ENCODE data around the gene BRF1.

Gene BRF1

GRCh38 chr14:105305791-105306190, 5.0 kb upstream of the BRF1 start:
- no peak overlapping the region for H2AFZ ChIP-seq (ENCODE audit: low read depth, low read length, severe bottlenecking)
- H4K20me1 ChIP-seq (ENCODE audit: low read depth, low read length): no peaks in the 10 kb centered on the region
- TF ChIP-seq EZH2phosphoT487 (conservative IDR thresholded peaks at IDR 0.05; ENCODE audit: low read length) (no peak), CTCF (IDR thresholded peaks at IDR 0.05; ENCODE audit: insufficient read depth, low read length, poor library complexity, severe bottlenecking) (no peak)
- H3K9me3 ChIP-seq (ENCODE audit: insufficient read depth, low read length): no peaks in the 10 kb centered on the region
- no peak overlapping the region for H3K9ac ChIP-seq (ENCODE audit: low read length)
- no peaks in the 10 kb centered on the region for H3F3A ChIP-seq (ENCODE audit: insufficient read depth)
- H3K4me2 ChIP-seq (ENCODE audit: low read depth, low read length, poor library complexity, severe bottlenecking): no peak overlapping the region
- no peak overlapping the region for H3K27ac ChIP-seq (ENCODE audit: low read depth, low read length)
- H3K27me3 ChIP-seq (ENCODE audit: low read length): no peaks in the 10 kb centered on the region
- H3K9me2 ChIP-seq (replicated peaks; ENCODE audit: insufficient read depth, low read length): no peaks in the 10 kb centered on the region
- H3K36me3 ChIP-seq (ENCODE audit: low read length): no peaks in the 10 kb centered on the region
- H3K4me3 ChIP-seq (ENCODE audit: insufficient read depth, low read length, poor library complexity, severe bottlenecking): no peak overlapping the region
- no peaks in the 10 kb centered on the region for H3K79me2 ChIP-seq (ENCODE audit: insufficient read depth, low read length)

GRCh38 chr14:105305345-105305744, 4.5 kb upstream of the BRF1 start:
- no peak overlapping the region for H3K9ac ChIP-seq (ENCODE audit: low read length)
- no peaks in the 10 kb centered on the region for H3K9me2 ChIP-seq (replicated peaks; ENCODE audit: insufficient read depth, low read length)
- H4K20me1 ChIP-seq (ENCODE audit: low read depth, low read length): no peaks in the 10 kb centered on the region
- no peaks in the 10 kb centered on the region for H3K27me3 ChIP-seq (ENCODE audit: low read length)
- no peaks in the 10 kb centered on the region for H3K36me3 ChIP-seq (ENCODE audit: low read length)
- H3K4me3 ChIP-seq (ENCODE audit: insufficient read depth, low read length, poor library complexity, severe bottlenecking): no peak overlapping the region
- no peaks in the 10 kb centered on the region for H3K79me2 ChIP-seq (ENCODE audit: insufficient read depth, low read length)
- TF ChIP-seq EZH2phosphoT487 (conservative IDR thresholded peaks at IDR 0.05; ENCODE audit: low read length) (no peak), CTCF (IDR thresholded peaks at IDR 0.05; ENCODE audit: insufficient read depth, low read length, poor library complexity, severe bottlenecking) (no peak)
- no peaks in the 10 kb centered on the region for H3K9me3 ChIP-seq (ENCODE audit: insufficient read depth, low read length)
- H3K4me2 ChIP-seq (ENCODE audit: low read depth, low read length, poor library complexity, severe bottlenecking): no peak overlapping the region
- no peaks in the 10 kb centered on the region for H3F3A ChIP-seq (ENCODE audit: insufficient read depth)
- no peak overlapping the region for H2AFZ ChIP-seq (ENCODE audit: low read depth, low read length, severe bottlenecking)
- H3K27ac ChIP-seq (ENCODE audit: low read depth, low read length): no peak overlapping the region

GRCh38 chr14:105304565-105304964, 3.8 kb upstream of the BRF1 start:
- no peak overlapping the region for H3K4me2 ChIP-seq (ENCODE audit: low read depth, low read length, poor library complexity, severe bottlenecking)
- H3K27me3 ChIP-seq (ENCODE audit: low read length): no peaks in the 10 kb centered on the region
- H3K9ac ChIP-seq (ENCODE audit: low read length): no peak overlapping the region
- no peaks in the 10 kb centered on the region for H3K9me3 ChIP-seq (ENCODE audit: insufficient read depth, low read length)
- no peaks in the 10 kb centered on the region for H3K9me2 ChIP-seq (replicated peaks; ENCODE audit: insufficient read depth, low read length)
- no peaks in the 10 kb centered on the region for H3K79me2 ChIP-seq (ENCODE audit: insufficient read depth, low read length)
- no peaks in the 10 kb centered on the region for H3F3A ChIP-seq (ENCODE audit: insufficient read depth)
- no peak overlapping the region for H2AFZ ChIP-seq (ENCODE audit: low read depth, low read length, severe bottlenecking)
- TF ChIP-seq EZH2phosphoT487 (conservative IDR thresholded peaks at IDR 0.05; ENCODE audit: low read length) (no peak), CTCF (IDR thresholded peaks at IDR 0.05; ENCODE audit: insufficient read depth, low read length, poor library complexity, severe bottlenecking) (no peak)
- H4K20me1 ChIP-seq (ENCODE audit: low read depth, low read length): no peaks in the 10 kb centered on the region
- H3K36me3 ChIP-seq (ENCODE audit: low read length): no peaks in the 10 kb centered on the region
- H3K4me3 ChIP-seq (ENCODE audit: insufficient read depth, low read length, poor library complexity, severe bottlenecking): no peak overlapping the region
- H3K27ac ChIP-seq (ENCODE audit: low read depth, low read length): no peak overlapping the region

Measured in SU-DHL-6 (cell line).